ENCODE measurements around the gene DNAI4.

DNAI4 gene

DNA sequence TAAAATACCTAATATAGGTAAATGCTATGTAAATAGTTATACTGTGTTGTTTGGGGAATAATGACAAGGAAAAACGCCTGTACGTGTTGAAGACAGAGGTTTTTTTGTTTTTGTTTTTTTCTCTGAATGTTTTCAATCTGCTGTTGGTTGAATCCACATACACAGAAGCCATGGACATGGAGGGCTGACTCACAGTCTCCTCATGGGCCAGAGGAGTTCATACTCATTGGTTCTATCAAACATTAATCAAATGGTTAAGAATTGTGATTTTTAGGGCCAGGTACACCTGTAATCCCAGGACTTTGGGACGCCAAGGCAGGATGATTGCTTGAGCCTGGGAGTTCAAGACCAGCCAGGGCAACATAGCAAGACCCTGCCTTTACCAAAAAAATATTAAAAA, 20.7 kb upstream of the DNAI4 start:
- no peaks in the 10 kb centered on the region for H3K4me1 ChIP-seq (ENCODE audit: control insufficient read depth, insufficient read depth, low read length)

DNA sequence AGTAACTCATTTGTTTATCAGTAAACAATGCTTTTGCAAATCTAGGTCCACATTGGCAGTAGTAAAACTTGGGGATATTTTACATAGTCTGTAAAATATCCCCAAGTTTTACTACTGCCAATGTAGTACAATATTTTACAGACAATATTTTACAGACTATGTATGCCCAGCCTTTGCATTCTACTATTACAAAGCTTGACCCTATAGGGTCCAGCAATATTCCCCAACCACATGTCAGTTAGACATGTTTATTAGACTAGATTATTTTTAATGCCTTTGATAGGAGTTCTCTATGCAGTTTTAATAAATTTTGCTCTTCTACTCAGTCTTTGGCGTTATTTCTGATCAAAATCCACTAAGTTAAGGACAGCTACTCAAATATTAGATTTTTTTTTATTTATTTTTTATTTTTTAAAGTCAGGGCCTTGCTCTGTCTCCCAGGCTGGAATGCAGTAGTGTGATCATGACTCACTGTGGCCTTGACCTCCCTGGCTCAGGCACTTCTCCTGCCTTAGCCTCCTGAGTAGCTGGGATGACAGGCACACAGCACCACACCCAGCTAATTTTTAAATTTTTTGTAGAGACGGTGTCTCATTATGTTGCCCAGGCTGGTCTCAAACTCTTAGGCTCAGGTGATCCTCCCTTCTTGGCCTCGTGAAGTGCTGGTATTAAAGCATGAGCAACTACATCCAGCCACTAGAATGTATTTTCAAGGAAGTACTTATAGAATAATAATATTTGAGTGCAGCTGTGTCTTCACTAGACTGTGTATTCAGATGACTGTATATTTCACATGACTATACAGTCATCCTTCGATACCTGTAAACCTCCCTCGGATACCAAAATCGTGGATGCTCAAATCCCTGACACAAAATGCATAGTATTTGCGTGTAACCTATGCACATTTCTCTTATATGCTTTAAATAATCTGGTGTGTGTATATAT, 19.9 kb upstream of the DNAI4 start:
- POLR2A ChIA-PET = interaction anchor here (1.0 to 3.4 kb wide), 4 partner anchors 12 to 20 kb away, joined by 3 to 11 read pairs (median 4); partner anchors contain the start of gene DNAI4
- Histone ChIP-seq H3K9me3 (ENCODE audit: control insufficient read depth, insufficient read depth, low read depth, low read length) (no peaks in the 10 kb centered on the region), H3K27ac (ENCODE audit: extremely low read depth, low read depth, low read length) (no peak overlapping the region), H3K4me1 (ENCODE audit: control insufficient read depth, insufficient read depth, low read length) (no peaks in the 10 kb centered on the region), H3K4me3 (ENCODE audit: low read depth, low read length) (no peak overlapping the region), H3K36me3 (ENCODE audit: control insufficient read depth in 2 of 2, insufficient read depth in 1 of 2, low read length in 2 of 2) (peaks cover 10 to 52% of the 10 kb centered on the region in 2 experiments; a peak in 2 of 3 replicates)
- CTCF ChIA-PET = interaction anchor here (1.2 kb wide), 1 partner anchor 9 kb away, joined by 3 read pairs; no protein-coding TSS in a partner anchor
- TF ChIP-seq ZNF600 (tag by site-specific recombination; IDR thresholded peaks at IDR 0.05) = no peak
- TF ChIP-seq, protein P1, sequence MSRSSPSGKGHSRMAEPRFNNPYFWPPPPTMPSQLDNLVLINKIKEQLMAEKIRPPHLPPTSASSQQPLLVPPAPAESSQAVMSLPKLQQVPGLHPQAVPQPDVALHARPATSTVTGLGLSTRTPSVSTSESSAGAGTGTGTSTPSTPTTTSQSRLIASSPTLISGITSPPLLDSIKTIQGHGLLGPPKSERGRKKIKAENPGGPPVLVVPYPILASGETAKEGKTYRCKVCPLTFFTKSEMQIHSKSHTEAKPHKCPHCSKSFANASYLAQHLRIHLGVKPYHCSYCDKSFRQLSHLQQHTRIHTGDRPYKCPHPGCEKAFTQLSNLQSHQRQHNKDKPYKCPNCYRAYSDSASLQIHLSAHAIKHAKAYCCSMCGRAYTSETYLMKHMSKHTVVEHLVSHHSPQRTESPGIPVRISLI (tag by site-specific recombination; IDR thresholded peaks at IDR 0.05) = 0 out of 2 replicates have a peak, but pooled peaks have one; percentile 41

More for the DNA sequence above, 20.7 kb upstream of the DNAI4 start:
- no peak overlapping the region for H3K27ac ChIP-seq (ENCODE audit: extremely low read depth, low read depth, low read length)
- CTCF ChIA-PET = interaction anchor here (0.9 to 1.2 kb wide), 3 partner anchors 10 to 20 kb away, joined by 3 read pairs; no protein-coding TSS in a partner anchor
- H3K36me3 ChIP-seq (ENCODE audit: control insufficient read depth in 2 of 2, insufficient read depth in 1 of 2, low read length in 2 of 2) = peaks cover 10 to 53% of the 10 kb centered on the region in 2 experiments
- no peak overlapping the region for H3K4me3 ChIP-seq (ENCODE audit: low read depth, low read length)
- no peaks in the 10 kb centered on the region for H3K9me3 ChIP-seq (ENCODE audit: control insufficient read depth, insufficient read depth, low read depth, low read length)
- POLR2A ChIA-PET = interaction anchor here (3.4 kb wide), 1 partner anchor 15 kb away, joined by 11 read pairs; no protein-coding TSS in a partner anchor
- TF ChIP-seq ZNF426 (tag by site-specific recombination; IDR thresholded peaks at IDR 0.05) (no peak), ZNF121 (tag by site-specific recombination; IDR thresholded peaks at IDR 0.05) (0 out of 2 replicates have a peak, but pooled peaks have one; percentile 12), ZNF19 (tag by site-specific recombination; IDR thresholded peaks at IDR 0.05; ENCODE audit: low read depth) (no peak)

- Histone ChIP-seq H3K9me3 (ENCODE audit: control insufficient read depth, insufficient read depth, low read depth, low read length) (no peaks in the 10 kb centered on the region), H3K36me3 (ENCODE audit: control insufficient read depth in 2 of 2, insufficient read depth in 1 of 2, low read length in 2 of 2) (peaks cover 10 to 42% of the 10 kb centered on the region in 2 experiments; a peak in 2 of 3 replicates), H3K4me1 (ENCODE audit: control insufficient read depth, insufficient read depth, low read length) (0 out of 2 replicates have a peak, but pooled peaks cover 2% of the 10 kb centered on the region), H3K4me3 (ENCODE audit: low read depth, low read length) (no peak overlapping the region), H3K27ac (ENCODE audit: extremely low read depth, low read depth, low read length) (no peak overlapping the region)
- ChIA-PET CTCF (no interaction called here), POLR2A (interaction anchor here (3.4 kb wide), 1 partner anchor 13 kb away, joined by 11 read pairs; no protein-coding TSS in a partner anchor)
- TF ChIP-seq ZNF366 (tag by site-specific recombination; conservative IDR thresholded peaks at IDR 0.05) (peak; percentile 51), SP3 (tag by site-specific recombination; IDR thresholded peaks at IDR 0.05) (no peak), PRDM1 (tag by site-specific recombination; IDR thresholded peaks at IDR 0.05) (peak; percentile 98)
Observed at GRCh38 chr1:66943361-66943969, 18.8 kb upstream of the DNAI4 start.

DNA sequence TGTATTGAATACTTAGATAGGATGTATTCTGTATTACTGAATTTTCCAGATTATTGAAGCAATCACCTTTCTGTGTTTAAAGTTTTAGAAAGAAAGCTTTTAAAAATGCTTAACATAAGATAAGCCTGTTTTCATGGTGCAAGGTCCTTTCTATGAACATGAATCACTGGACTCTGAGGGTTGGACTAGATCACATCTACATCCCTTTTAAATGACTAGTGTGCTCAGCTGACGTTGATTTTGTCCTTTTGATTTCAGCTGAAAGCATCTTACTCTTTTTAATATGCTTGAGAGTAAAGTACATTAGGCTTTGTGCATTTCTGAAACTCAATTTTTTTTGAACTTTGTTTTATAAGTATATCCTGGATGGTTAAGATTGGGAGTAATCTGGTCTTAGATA, 16.3 kb upstream of the DNAI4 start:
- CTCF ChIA-PET = no interaction called here
- no peak overlapping the region for H3K27ac ChIP-seq (ENCODE audit: extremely low read depth, low read depth, low read length)
- peaks cover 3 to 18% of the 10 kb centered on the region in 2 experiments; a peak in 1 of 3 replicates for H3K36me3 ChIP-seq (ENCODE audit: control insufficient read depth in 2 of 2, insufficient read depth in 1 of 2, low read length in 2 of 2)
- H3K4me1 ChIP-seq (ENCODE audit: control insufficient read depth, insufficient read depth, low read length) = 0 out of 2 replicates have a peak, but pooled peaks cover 2% of the 10 kb centered on the region
- H3K9me3 ChIP-seq (ENCODE audit: control insufficient read depth, insufficient read depth, low read depth, low read length) = no peaks in the 10 kb centered on the region
- POLR2A ChIA-PET = no interaction called here
- H3K4me3 ChIP-seq (ENCODE audit: low read depth, low read length) = no peak overlapping the region
- no peak for TF ChIP-seq ZNF510 (tag by site-specific recombination; IDR thresholded peaks at IDR 0.05; ENCODE audit: insufficient replicate concordance)
- no peak for TF ChIP-seq ZNF16 (tag by site-specific recombination; IDR thresholded peaks at IDR 0.05; ENCODE audit: low read depth)
- no peak for TF ChIP-seq KLF1 (tag by site-specific recombination; IDR thresholded peaks at IDR 0.05)
- TF ChIP-seq, protein P2, sequence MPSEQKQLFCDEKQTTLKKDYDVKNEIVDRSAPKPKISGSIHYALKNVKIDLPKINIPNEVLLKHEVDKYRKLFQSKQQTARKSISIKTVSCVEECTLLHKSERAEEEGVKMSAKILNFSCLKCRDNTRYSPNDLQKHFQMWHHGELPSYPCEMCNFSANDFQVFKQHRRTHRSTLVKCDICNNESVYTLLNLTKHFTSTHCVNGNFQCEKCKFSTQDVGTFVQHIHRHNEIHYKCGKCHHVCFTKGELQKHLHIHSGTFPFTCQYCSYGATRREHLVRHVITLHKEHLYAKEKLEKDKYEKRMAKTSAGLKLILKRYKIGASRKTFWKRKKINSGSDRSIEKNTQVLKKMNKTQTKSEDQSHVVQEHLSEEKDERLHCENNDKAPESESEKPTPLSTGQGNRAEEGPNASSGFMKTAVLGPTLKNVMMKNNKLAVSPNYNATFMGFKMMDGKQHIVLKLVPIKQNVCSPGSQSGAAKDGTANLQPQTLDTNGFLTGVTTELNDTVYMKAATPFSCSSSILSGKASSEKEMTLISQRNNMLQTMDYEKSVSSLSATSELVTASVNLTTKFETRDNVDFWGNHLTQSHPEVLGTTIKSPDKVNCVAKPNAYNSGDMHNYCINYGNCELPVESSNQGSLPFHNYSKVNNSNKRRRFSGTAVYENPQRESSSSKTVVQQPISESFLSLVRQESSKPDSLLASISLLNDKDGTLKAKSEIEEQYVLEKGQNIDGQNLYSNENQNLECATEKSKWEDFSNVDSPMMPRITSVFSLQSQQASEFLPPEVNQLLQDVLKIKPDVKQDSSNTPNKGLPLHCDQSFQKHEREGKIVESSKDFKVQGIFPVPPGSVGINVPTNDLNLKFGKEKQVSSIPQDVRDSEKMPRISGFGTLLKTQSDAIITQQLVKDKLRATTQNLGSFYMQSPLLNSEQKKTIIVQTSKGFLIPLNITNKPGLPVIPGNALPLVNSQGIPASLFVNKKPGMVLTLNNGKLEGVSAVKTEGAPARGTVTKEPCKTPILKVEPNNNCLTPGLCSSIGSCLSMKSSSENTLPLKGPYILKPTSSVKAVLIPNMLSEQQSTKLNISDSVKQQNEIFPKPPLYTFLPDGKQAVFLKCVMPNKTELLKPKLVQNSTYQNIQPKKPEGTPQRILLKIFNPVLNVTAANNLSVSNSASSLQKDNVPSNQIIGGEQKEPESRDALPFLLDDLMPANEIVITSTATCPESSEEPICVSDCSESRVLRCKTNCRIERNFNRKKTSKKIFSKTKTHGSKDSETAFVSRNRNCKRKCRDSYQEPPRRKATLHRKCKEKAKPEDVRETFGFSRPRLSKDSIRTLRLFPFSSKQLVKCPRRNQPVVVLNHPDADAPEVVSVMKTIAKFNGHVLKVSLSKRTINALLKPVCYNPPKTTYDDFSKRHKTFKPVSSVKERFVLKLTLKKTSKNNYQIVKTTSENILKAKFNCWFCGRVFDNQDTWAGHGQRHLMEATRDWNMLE (tag by site-specific recombination; conservative IDR thresholded peaks at IDR 0.05; ENCODE audit: low read depth) = no peak
- no peak for TF ChIP-seq HOXC10 (CRISPR knock-in tag; IDR thresholded peaks at IDR 0.05)
- TF ChIP-seq ZBTB6 (tag by site-specific recombination; IDR thresholded peaks at IDR 0.05) = no peak
- no peak for TF ChIP-seq ZNF146 (tag by site-specific recombination; IDR thresholded peaks at IDR 0.05)
- TF ChIP-seq ZNF175 (tag by site-specific recombination; IDR thresholded peaks at IDR 0.05) = no peak
- no peak for TF ChIP-seq SALL2 (tag by site-specific recombination; IDR thresholded peaks at IDR 0.05; ENCODE audit: borderline replicate concordance)
- no peak for TF ChIP-seq ZNF501 (tag by site-specific recombination; IDR thresholded peaks at IDR 0.05)

Data from HEK293 (cell line).